ENCODE measurements around the gene SOX6.

Gene SOX6

GRCh38 chr11:16160146-16160545 is 196.2 kb downstream of the SOX6 start:
- no peak for DNase-seq (ENCODE audit: extremely low read depth, insufficient read length)
- Histone ChIP-seq H3K36me3 (ENCODE audit: control insufficient read depth, insufficient read depth, low read length) (no peaks in the 10 kb centered on the region), H3K27me3 (replicated peaks; ENCODE audit: control insufficient read depth, insufficient read depth, low read length) (no peaks in the 10 kb centered on the region), H3K4me3 (replicated peaks; ENCODE audit: low read depth, low read length) (no peak overlapping the region)
- no peak for TF ChIP-seq CTCF (IDR thresholded peaks at IDR 0.05; ENCODE audit: insufficient read depth, low read length, poor library complexity, severe bottlenecking)

- no peak for TF ChIP-seq CTCF (IDR thresholded peaks at IDR 0.05; ENCODE audit: insufficient read depth, low read length, poor library complexity, severe bottlenecking)
- no peak for DNase-seq (ENCODE audit: extremely low read depth, insufficient read length)
- no peaks in the 10 kb centered on the region for H3K36me3 ChIP-seq (ENCODE audit: control insufficient read depth, insufficient read depth, low read length)
Measured at GRCh38 chr11:16158426-16158994, 197.8 kb downstream of the SOX6 start.

DNA sequence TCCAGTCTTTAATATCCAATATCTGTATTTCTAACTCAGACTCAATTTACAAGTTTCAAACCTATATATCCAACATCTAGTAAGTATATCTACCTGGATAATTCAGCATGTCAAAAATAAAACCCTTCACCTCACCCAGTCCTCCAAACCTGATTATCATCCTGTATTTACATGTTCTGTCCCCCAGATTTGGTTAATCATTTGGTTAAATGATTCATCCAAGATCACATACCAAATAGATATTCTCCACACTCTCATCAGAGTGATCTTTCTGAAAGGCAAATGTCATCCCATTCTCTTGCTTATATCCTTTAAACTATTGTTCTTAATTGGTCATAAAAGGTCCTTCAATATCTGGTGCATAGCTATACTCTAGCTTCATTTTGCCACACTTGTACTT is 199.0 kb downstream of the SOX6 start:
- DNase-seq (ENCODE audit: extremely low read depth, insufficient read length) = no peak
- H3K4me3 ChIP-seq (replicated peaks; ENCODE audit: low read depth, low read length) = no peak overlapping the region
- no peaks in the 10 kb centered on the region for H3K27me3 ChIP-seq (replicated peaks; ENCODE audit: control insufficient read depth, insufficient read depth, low read length)
- H3K36me3 ChIP-seq (ENCODE audit: control insufficient read depth, insufficient read depth, low read length) = no peaks in the 10 kb centered on the region
- TF ChIP-seq CTCF (IDR thresholded peaks at IDR 0.05; ENCODE audit: insufficient read depth, low read length, poor library complexity, severe bottlenecking) = no peak

More at GRCh38 chr11:16158426-16158994, 197.8 kb downstream of the SOX6 start:
- Histone ChIP-seq H3K4me3 (replicated peaks; ENCODE audit: low read depth, low read length) (no peak overlapping the region), H3K27me3 (replicated peaks; ENCODE audit: control insufficient read depth, insufficient read depth, low read length) (no peaks in the 10 kb centered on the region)

DNA sequence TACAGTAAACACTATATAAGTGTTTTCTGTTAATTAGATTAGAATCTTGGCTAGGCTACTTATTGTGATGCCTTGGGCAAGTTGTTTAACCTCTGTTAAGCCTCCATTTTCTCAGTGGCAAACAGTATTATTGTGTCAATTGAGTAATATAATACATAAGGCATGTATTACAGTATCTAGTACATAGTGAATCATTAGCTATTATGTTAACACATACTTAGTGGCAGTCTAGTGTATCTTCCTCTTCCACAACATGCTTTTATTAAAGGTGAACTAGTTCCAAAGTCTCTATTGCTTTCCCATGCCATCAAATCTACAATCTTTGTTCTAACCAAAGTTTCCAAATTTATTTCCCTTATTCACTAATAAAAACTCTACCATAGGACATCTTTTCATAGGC is 200.9 kb downstream of the SOX6 start:
- DNase-seq (ENCODE audit: extremely low read depth, insufficient read length) = no peak
- no peaks in the 10 kb centered on the region for H3K27me3 ChIP-seq (replicated peaks; ENCODE audit: control insufficient read depth, insufficient read depth, low read length)
- no peak for TF ChIP-seq CTCF (IDR thresholded peaks at IDR 0.05; ENCODE audit: insufficient read depth, low read length, poor library complexity, severe bottlenecking)
- no peak overlapping the region for H3K4me3 ChIP-seq (replicated peaks; ENCODE audit: low read depth, low read length)
- no peaks in the 10 kb centered on the region for H3K36me3 ChIP-seq (ENCODE audit: control insufficient read depth, insufficient read depth, low read length)

GRCh38 chr11:16154715-16155396 is 201.5 kb downstream of the SOX6 start:
- no peak for TF ChIP-seq CTCF (IDR thresholded peaks at IDR 0.05; ENCODE audit: insufficient read depth, low read length, poor library complexity, severe bottlenecking)
- Histone ChIP-seq H3K27me3 (replicated peaks; ENCODE audit: control insufficient read depth, insufficient read depth, low read length) (no peaks in the 10 kb centered on the region), H3K36me3 (ENCODE audit: control insufficient read depth, insufficient read depth, low read length) (no peaks in the 10 kb centered on the region), H3K4me3 (replicated peaks; ENCODE audit: low read depth, low read length) (no peak overlapping the region)
- no peak for DNase-seq (ENCODE audit: extremely low read depth, insufficient read length)

All from GM06990 (cell line).